EL (cell line): ENCODE data around the gene FAM168A.

Experiments used
- DNase-seq: peaks from one replicate; pipeline ENCODE4 v3.0.0-alpha.2; 2016

The FAM168A gene

GRCh38 chr11:73597956-73598718 is at the start of gene FAM168A:
TSS of gene FAM168A (minus strand) at chr11:73598112. CDS start at chr11:73468474, 129,638 bp downstream.
- peak; percentile 97 for DNase-seq

- DNase-seq = peak; percentile 85
Measured at GRCh38 chr11:73647459-73648100, 49.7 kb upstream of the FAM168A start.

- DNase-seq = peak; percentile 18
Measured at GRCh38 chr11:73645972-73646631, 48.2 kb upstream of the FAM168A start, which contains the start of gene PLEKHB1. TSS of gene PLEKHB1 (plus strand) at chr11:73646581. CDS start at chr11:73646609, 28 bp downstream.

GRCh38 chr11:73645121-73645969 is 47.4 kb upstream of the FAM168A start:
- no peak for DNase-seq

GRCh38 chr11:73641668-73642067 is 43.8 kb upstream of the FAM168A start:
- DNase-seq = no peak

- DNase-seq = no peak
Measured at GRCh38 chr11:73640592-73640991, 42.7 kb upstream of the FAM168A start.

GRCh38 chr11:73637012-73637411 is 39.1 kb upstream of the FAM168A start:
- no peak for DNase-seq

GRCh38 chr11:73636249-73636648 is 38.3 kb upstream of the FAM168A start:
- no peak for DNase-seq

GRCh38 chr11:73635721-73636120 is 37.8 kb upstream of the FAM168A start:
- DNase-seq = no peak

- DNase-seq = no peak
Measured at GRCh38 chr11:73633999-73634398, 36.1 kb upstream of the FAM168A start.

GRCh38 chr11:73632996-73633395 is 35.1 kb upstream of the FAM168A start:
- no peak for DNase-seq

- DNase-seq = no peak
Measured at GRCh38 chr11:73629907-73630306, 32.0 kb upstream of the FAM168A start.

GRCh38 chr11:73625696-73626318 is 27.9 kb upstream of the FAM168A start:
- peak; percentile 67 for DNase-seq

GRCh38 chr11:73623686-73624085 is 25.8 kb upstream of the FAM168A start:
- no peak for DNase-seq

- DNase-seq = no peak
Measured at GRCh38 chr11:73622926-73623593, 25.1 kb upstream of the FAM168A start.

GRCh38 chr11:73614591-73614990 is 16.7 kb upstream of the FAM168A start:
- no peak for DNase-seq

GRCh38 chr11:73612601-73613140 is 14.8 kb upstream of the FAM168A start:
- no peak for DNase-seq

- no peak for DNase-seq
Measured at GRCh38 chr11:73598719-73599379, 937 bp upstream of the FAM168A start.

- peak; percentile 3 for DNase-seq
Measured at GRCh38 chr11:73597336-73597955, 466 bp downstream of the FAM168A start.

- no peak for DNase-seq
Measured at GRCh38 chr11:73596547-73596946, 1.4 kb downstream of the FAM168A start.
